ENCODE data around the gene SCUBE3. TPM values are rescaled to one million over a fixed set of nuclear protein-coding genes. Genes with fewer than 3 reads are reported as not detected.

The SCUBE3 gene
- total RNA-seq, 2 experiments from 2014 or later: not detected

GRCh38 chr6:35265523-35265922, 51.8 kb downstream of the SCUBE3 start:
- ChIA-PET CTCF (no interaction called here), POLR2A (no interaction called here)
- DNase-seq (no peak), ATAC-seq (ENCODE audit: poor library complexity) (no peak)
- no peak overlapping the region for H3K27ac Mint-ChIP-seq
- Histone ChIP-seq H3K4me1 (ENCODE audit: insufficient read depth, low read length) (peaks cover 12% of the 10 kb centered on the region), H3K9me3 (ENCODE audit: control insufficient read depth in 1 of 2, insufficient read depth in 1 of 2, low read length in 2 of 2) (no peaks in the 10 kb centered on the region), H3K27ac (ENCODE audit: low read depth in 1 of 2, low read length in 2 of 2) (no peak overlapping the region), H3K27me3 (ENCODE audit: control insufficient read depth in 1 of 2, insufficient read depth in 2 of 2, low read length in 2 of 2) (no peaks in the 10 kb centered on the region), H3K4me3 (ENCODE audit: low read length) (no peak overlapping the region), H3K36me3 (ENCODE audit: insufficient read depth, low read length) (peaks cover 2% of the 10 kb centered on the region)
- peaks cover 65% of the 10 kb centered on the region for H3K4me1 Mint-ChIP-seq (ENCODE audit: low read depth)
- no peaks in the 10 kb centered on the region for H3K27me3 Mint-ChIP-seq
- H3K4me3 Mint-ChIP-seq: no peak overlapping the region
- intact Hi-C loops (cut with DNase I, micrococcal nuclease): loop anchor here in 1 of 2 experiments (10.0 kb wide), 1 partner anchor 759 kb away; the partner anchor contains the start of genes MAPK14 and SLC26A8
- H3K9me3 Mint-ChIP-seq: no peaks in the 10 kb centered on the region
- TF ChIP-seq CTCF (IDR thresholded peaks at IDR 0.05): no peak
- H3K36me3 Mint-ChIP-seq (ENCODE audit: low read depth): peaks cover 9% of the 10 kb centered on the region

GRCh38 chr6:35267446-35267845, 53.7 kb downstream of the SCUBE3 start:
- Mint-ChIP-seq H3K4me3 (no peak overlapping the region), H3K36me3 (ENCODE audit: low read depth) (peaks cover 9% of the 10 kb centered on the region), H3K9me3 (no peaks in the 10 kb centered on the region), H3K27ac (peak overlapping the region; percentile 29), H3K27me3 (no peaks in the 10 kb centered on the region), H3K4me1 (ENCODE audit: low read depth) (peaks cover 47% of the 10 kb centered on the region)
- H3K4me3 ChIP-seq (ENCODE audit: low read length): no peak overlapping the region
- H3K4me1 ChIP-seq (ENCODE audit: insufficient read depth, low read length): peaks cover 7% of the 10 kb centered on the region
- no peaks in the 10 kb centered on the region for H3K9me3 ChIP-seq (ENCODE audit: control insufficient read depth in 1 of 2, insufficient read depth in 1 of 2, low read length in 2 of 2)
- ChIA-PET CTCF (no interaction called here), POLR2A (no interaction called here)
- no peak for TF ChIP-seq CTCF (IDR thresholded peaks at IDR 0.05)
- H3K27ac ChIP-seq (ENCODE audit: low read depth in 1 of 2, low read length in 2 of 2): no peak overlapping the region
- ATAC-seq (ENCODE audit: poor library complexity) (no peak), DNase-seq (no peak)
- H3K27me3 ChIP-seq (ENCODE audit: control insufficient read depth in 1 of 2, insufficient read depth in 2 of 2, low read length in 2 of 2): no peaks in the 10 kb centered on the region
- peaks cover 2% of the 10 kb centered on the region for H3K36me3 ChIP-seq (ENCODE audit: insufficient read depth, low read length)
- intact Hi-C loops (cut with DNase I, micrococcal nuclease): loop anchor here in 1 of 2 experiments (10.0 kb wide), 1 partner anchor 757 kb away; the partner anchor contains the start of genes MAPK14 and SLC26A8

- Mint-ChIP-seq H3K4me3 (no peak overlapping the region), H3K9me3 (no peaks in the 10 kb centered on the region), H3K4me1 (ENCODE audit: low read depth) (peaks cover 43% of the 10 kb centered on the region), H3K36me3 (ENCODE audit: low read depth) (peaks cover 9% of the 10 kb centered on the region), H3K27me3 (no peaks in the 10 kb centered on the region), H3K27ac (peak overlapping the region; percentile 29)
- ChIA-PET POLR2A (interaction anchor here (2.3 kb wide), 1 partner anchor 9 kb away, joined by 14 read pairs; the partner anchor contains the start of gene ZNF76), CTCF (no interaction called here)
- DNase-seq (no peak), ATAC-seq (ENCODE audit: poor library complexity) (no peak)
- no peak for TF ChIP-seq CTCF (IDR thresholded peaks at IDR 0.05)
- no peaks in the 10 kb centered on the region for H3K9me3 ChIP-seq (ENCODE audit: control insufficient read depth in 1 of 2, insufficient read depth in 1 of 2, low read length in 2 of 2)
- H3K4me3 ChIP-seq (ENCODE audit: low read length): no peak overlapping the region
- H3K36me3 ChIP-seq (ENCODE audit: insufficient read depth, low read length): peaks cover 2% of the 10 kb centered on the region
- no peaks in the 10 kb centered on the region for H3K27me3 ChIP-seq (ENCODE audit: control insufficient read depth in 1 of 2, insufficient read depth in 2 of 2, low read length in 2 of 2)
- peaks cover 4% of the 10 kb centered on the region for H3K4me1 ChIP-seq (ENCODE audit: insufficient read depth, low read length)
- no peak overlapping the region for H3K27ac ChIP-seq (ENCODE audit: low read depth in 1 of 2, low read length in 2 of 2)
- intact Hi-C loops (cut with DNase I, micrococcal nuclease): loop anchor here in 1 of 2 experiments (10.0 kb wide), 1 partner anchor 757 kb away; the partner anchor contains the start of genes MAPK14 and SLC26A8
Measured at GRCh38 chr6:35267897-35268296, 54.1 kb downstream of the SCUBE3 start.

Measured in CD4-positive, alpha-beta T cell (primary cell).